Kidney (tissue), 14 donors: ENCODE measurements around the gene UBQLN4. TPM values are rescaled to one million over a fixed set of nuclear protein-coding genes. Genes with fewer than 3 reads are reported as not detected.

ENCODE experiments used
- DNase-seq, 5 donors: peaks; one replicate each; pipeline ENCODE4 v3.0.0-alpha.2; 2013 to 2020
- FAIRE-seq: peaks from 2 replicates; lab custom pipeline; 2012; peaks lifted over from hg19 to GRCh38; lab: Jason Lieb, UNC
- H3K27ac ChIP-seq, 2 donors: one replicate each; pipeline ENCODE4 v1.7.0; 2013; ENCODE audit warnings: low read depth in 2 of 2, low read length in 2 of 2, inconsistent platforms in 1 of 2
- H3K27me3 ChIP-seq: one replicate; pipeline ENCODE4 v1.7.1; 2013; ENCODE audit warnings: low read length, inconsistent platforms; ENCODE audit not compliant: control insufficient read depth, insufficient read depth
- H3K36me3 ChIP-seq, 3 donors: one replicate each; pipeline versions ENCODE4 v1.7.0 to v1.7.1; 2013; ENCODE audit warnings: low read length in 3 of 3, control low read depth in 1 of 3, inconsistent platforms in 1 of 3; ENCODE audit not compliant: insufficient read depth in 3 of 3, control insufficient read depth in 2 of 3
- H3K4me1 ChIP-seq, 3 donors: one replicate each; pipeline versions ENCODE4 v1.7.0 to v1.7.1; 2013; ENCODE audit warnings: low read length in 3 of 3, inconsistent platforms in 1 of 3, low read depth in 1 of 3; ENCODE audit not compliant: control insufficient read depth in 2 of 3, insufficient read depth in 2 of 3
- H3K4me3 ChIP-seq, 3 donors: one replicate each; pipeline versions ENCODE4 v1.7.0 to v1.8.1; 2013; ENCODE audit warnings: low read length in 3 of 3, control low read depth in 1 of 3, inconsistent platforms in 1 of 3
- H3K9ac ChIP-seq, 3 donors: one replicate each; pipeline versions ENCODE4 v1.7.0 to v1.7.1; 2013; ENCODE audit warnings: low read length in 3 of 3, control low read depth in 1 of 3, inconsistent platforms in 1 of 3
- H3K9me3 ChIP-seq, 3 donors: one replicate each; pipeline versions ENCODE4 v1.7.0 to v1.7.1; 2013; ENCODE audit warnings: low read length in 3 of 3, control low read depth in 1 of 3, inconsistent platforms in 1 of 3; ENCODE audit not compliant: control insufficient read depth in 2 of 3, insufficient read depth in 1 of 3
- intact Hi-C: fragments of 100-400 bp; cut with DNase I; formaldehyde crosslinking; loops from one replicate; pipeline ENCODE4 v1.11.1; 2022
- polyA plus RNA-seq: library from polyadenylated mRNA; stranded (reverse); fragments of 350-450 nt; fragmentation: Illumina TruSeq; extraction: RNeasy Lipid Tissue Mini Kit (QIAGEN cat#74804); gene quantifications from one replicate; pipeline ENCODE4 v1.2.3, GENCODE V29; 2014; ENCODE audit warnings: low read depth, low replicate concordance; ENCODE audit not compliant: insufficient read depth
- total RNA-seq: library from RNA; stranded (reverse); fragmentation: NEBNext Ultra II Directional; extraction: Animal tissue kit (Norgen Biotek cat#: 25700); gene quantifications from one replicate; pipeline ENCODE4 v1.2.1, GENCODE V29; 2021
- TF ChIP-seq, protein P1 (sequence below): IDR thresholded peaks from 3 replicates; pipeline ENCODE4 v1.5.1; 2012; ENCODE audit warnings: mild to moderate bottlenecking, moderate library complexity, borderline replicate concordance; ENCODE audit not compliant: insufficient read depth; ENCODE audit errors: extremely low read depth
- donor health status: control.
- donor health status: control.
- donor health status: control.
- donor health status: control.
- donor health status: control.
- donor health status: DM: yes; HTN: yes; CAD: no.
- donor health status: Normal renal cell carcinoma (clear cell type).

Gene UBQLN4
- total and polyA plus RNA-seq, 2 donors from 2014 or later, result 24.5 to 24.6 TPM

- no peak for FAIRE-seq
- H3K27ac ChIP-seq, result peak within 1 kb of the TSS; percentile 53 to 57
- no peaks in the 10 kb centered on the region for H3K27me3 ChIP-seq
- TF ChIP-seq, protein P1, sequence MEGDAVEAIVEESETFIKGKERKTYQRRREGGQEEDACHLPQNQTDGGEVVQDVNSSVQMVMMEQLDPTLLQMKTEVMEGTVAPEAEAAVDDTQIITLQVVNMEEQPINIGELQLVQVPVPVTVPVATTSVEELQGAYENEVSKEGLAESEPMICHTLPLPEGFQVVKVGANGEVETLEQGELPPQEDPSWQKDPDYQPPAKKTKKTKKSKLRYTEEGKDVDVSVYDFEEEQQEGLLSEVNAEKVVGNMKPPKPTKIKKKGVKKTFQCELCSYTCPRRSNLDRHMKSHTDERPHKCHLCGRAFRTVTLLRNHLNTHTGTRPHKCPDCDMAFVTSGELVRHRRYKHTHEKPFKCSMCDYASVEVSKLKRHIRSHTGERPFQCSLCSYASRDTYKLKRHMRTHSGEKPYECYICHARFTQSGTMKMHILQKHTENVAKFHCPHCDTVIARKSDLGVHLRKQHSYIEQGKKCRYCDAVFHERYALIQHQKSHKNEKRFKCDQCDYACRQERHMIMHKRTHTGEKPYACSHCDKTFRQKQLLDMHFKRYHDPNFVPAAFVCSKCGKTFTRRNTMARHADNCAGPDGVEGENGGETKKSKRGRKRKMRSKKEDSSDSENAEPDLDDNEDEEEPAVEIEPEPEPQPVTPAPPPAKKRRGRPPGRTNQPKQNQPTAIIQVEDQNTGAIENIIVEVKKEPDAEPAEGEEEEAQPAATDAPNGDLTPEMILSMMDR, result no peak
- H3K36me3 ChIP-seq, result peaks cover 0 to 4% (median 0%) of the 10 kb centered on the region in 3 donors
- H3K4me3 ChIP-seq, result peak within 1 kb of the TSS; percentile 59 to 75 (median 62)
- intact Hi-C loops, result no loop called here
- H3K9me3 ChIP-seq, result no peaks in the 10 kb centered on the region
- H3K4me1 ChIP-seq, result peaks cover 0 to 4% (median 0%) of the 10 kb centered on the region in 3 donors
- peak within 1 kb of the TSS in 1 of 3 donors; percentile 75 for H3K9ac ChIP-seq
- DNase-seq, result peak in 4 of 5 donors; percentile 66 to 85 (median 78)
Measured at GRCh38 chr1:156060937-156061636, 7.5 kb upstream of the UBQLN4 start, which contains the start of gene RAB25. TSS of gene RAB25 (plus strand) at chr1:156061160. CDS start at chr1:156061401, 241 bp downstream.

DNA sequence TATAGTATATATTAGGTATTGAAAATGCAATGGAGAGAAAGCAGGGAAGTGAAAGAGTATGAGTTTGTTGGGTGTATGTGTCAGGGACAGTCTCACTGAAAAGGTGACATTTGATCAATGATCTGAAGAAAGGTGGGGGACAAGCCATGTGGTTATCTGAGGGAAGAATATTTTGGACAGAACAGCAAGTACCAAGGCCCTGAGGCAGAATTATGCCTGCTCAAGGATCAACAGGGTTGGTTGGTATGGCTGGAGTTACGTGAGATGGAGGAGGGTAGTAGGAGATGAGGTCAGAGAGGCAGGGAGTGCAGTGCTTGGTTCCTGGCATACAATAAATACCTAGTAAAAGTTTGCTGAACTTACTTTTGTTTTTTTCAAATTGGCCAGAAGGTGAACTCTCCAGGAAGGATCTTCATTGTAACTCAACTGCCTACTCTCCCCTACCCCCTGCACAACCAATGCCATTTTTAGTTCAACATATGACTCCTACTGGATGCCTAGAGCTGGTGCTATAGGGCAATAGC lies 2.8 kb upstream of the UBQLN4 start:
- Histone ChIP-seq H3K4me1 (peaks cover 0 to 7% (median 6%) of the 10 kb centered on the region in 3 donors), H3K36me3 (peaks cover 0 to 4% (median 0%) of the 10 kb centered on the region in 3 donors), H3K9ac (no peak overlapping the region), H3K27me3 (no peaks in the 10 kb centered on the region), H3K27ac (no peak overlapping the region), H3K4me3 (no peak overlapping the region), H3K9me3 (no peaks in the 10 kb centered on the region)
- no peak for FAIRE-seq
- TF ChIP-seq, protein P1, result no peak
- intact Hi-C loops, result no loop called here
- no peak for DNase-seq

DNA sequence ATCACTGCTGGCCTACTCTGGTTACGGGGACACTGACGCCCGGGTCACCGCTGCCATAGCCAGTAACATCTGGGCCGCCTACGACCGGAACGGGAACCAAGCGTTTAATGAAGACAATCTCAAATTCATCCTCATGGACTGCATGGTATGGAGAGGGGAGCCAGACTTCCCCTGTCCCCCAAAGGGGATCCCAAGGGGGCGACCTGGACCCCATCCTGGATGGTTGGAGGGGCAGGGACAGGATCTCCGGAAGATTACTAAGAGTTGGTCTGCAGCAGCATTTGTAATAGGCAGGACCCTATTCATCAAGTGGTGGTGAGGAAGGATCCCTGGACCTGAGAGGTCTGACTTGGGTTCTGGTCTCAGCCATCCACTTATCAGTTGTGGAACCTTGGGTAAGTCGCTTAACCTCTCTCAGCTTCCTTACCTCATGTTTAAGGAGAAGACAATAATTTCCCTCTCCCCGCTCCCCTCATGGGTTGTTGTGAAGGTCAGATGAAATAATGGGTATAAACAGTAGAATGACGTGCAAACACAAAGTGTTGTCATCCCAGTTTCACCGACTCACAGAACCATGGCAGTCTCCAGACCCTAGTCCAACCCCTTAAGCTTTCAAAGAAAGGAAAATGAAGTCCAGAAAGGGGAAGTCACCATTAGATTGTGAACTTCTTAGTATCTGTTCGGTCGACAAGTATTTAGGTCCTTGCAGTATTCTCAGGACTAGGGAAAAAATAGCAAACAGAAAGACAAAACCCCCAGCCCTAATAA lies 1.9 kb upstream of the UBQLN4 start:
- no peaks in the 10 kb centered on the region for H3K9me3 ChIP-seq
- intact Hi-C loops, result no loop called here
- TF ChIP-seq, protein P1, result no peak
- H3K36me3 ChIP-seq, result peaks cover 0 to 4% (median 0%) of the 10 kb centered on the region in 3 donors
- peak overlapping the region; percentile 51 to 95 (median 86) for H3K9ac ChIP-seq
- H3K4me3 ChIP-seq, result peak overlapping the region; percentile 78 to 94 (median 83)
- DNase-seq, result no peak
- FAIRE-seq, result no peak
- H3K27me3 ChIP-seq, result no peaks in the 10 kb centered on the region
- peak overlapping the region in 1 of 2 donors; percentile 82 for H3K27ac ChIP-seq
- peaks cover 0 to 7% (median 6%) of the 10 kb centered on the region in 3 donors for H3K4me1 ChIP-seq
